H1 (cell line): ENCODE data around the gene MCF2L2. TPM values are rescaled to one million over a fixed set of nuclear protein-coding genes. Genes with fewer than 3 reads are reported as not detected.

ENCODE experiments used
- CTCF ChIA-PET: fragments of 300-600 bp; sonication (Branson Sonifier 250); formaldehyde crosslinking; loops from one replicate; lab custom pipeline; 2021; ENCODE audit not compliant: partially characterized antibody; lab: Charles Lee
- POLR2A ChIA-PET: fragments of 300-600 bp; sonication (Branson Sonifier 250); formaldehyde crosslinking; loops from one replicate; lab custom pipeline; 2021; ENCODE audit warnings: inconsistent platforms; ENCODE audit not compliant: partially characterized antibody; lab: Charles Lee
- DNase-seq, 2 experiments: peaks; one replicate each; pipeline versions ENCODE4 v3.0.0 to v3.0.0-alpha.2; 2010 to 2022; ENCODE audit warnings: low spot score in 2 of 2, low read depth in 1 of 2, mixed read lengths in 1 of 2
- FAIRE-seq: peaks from 2 replicates; lab custom pipeline; 2011; peaks lifted over from hg19 to GRCh38; lab: Jason Lieb, UNC
- H2AFZ ChIP-seq: 2 replicates; pipeline ENCODE4 v1.8.1; 2012; ENCODE audit warnings: low read length, inconsistent platforms
- H2AK5ac ChIP-seq: 2 replicates; pipeline ENCODE4 v1.6.1; 2013; ENCODE audit warnings: low read depth, low read length
- H2BK120ac ChIP-seq: replicated peaks from 2 replicates; pipeline ENCODE3; 2013; ENCODE audit warnings: low read depth, low read length, inconsistent platforms
- H2BK12ac ChIP-seq: 2 replicates; pipeline ENCODE4 v1.6.1; 2013; ENCODE audit warnings: low read depth, low read length
- H2BK15ac ChIP-seq: 2 replicates; pipeline ENCODE4 v1.6.1; 2013; ENCODE audit warnings: low read length
- H2BK20ac ChIP-seq: 2 replicates; pipeline ENCODE4 v1.6.1; 2013; ENCODE audit warnings: low read length
- H2BK5ac ChIP-seq: 2 replicates; pipeline ENCODE4 v1.6.1; 2013; ENCODE audit warnings: low read depth, low read length
- H3K14ac ChIP-seq: 2 replicates; pipeline ENCODE4 v1.6.1; 2013; ENCODE audit warnings: inconsistent platforms; ENCODE audit not compliant: insufficient read length
- H3K18ac ChIP-seq: 2 replicates; pipeline ENCODE4 v1.6.1; 2013; ENCODE audit warnings: low read length; ENCODE audit errors: extremely low read depth
- H3K23ac ChIP-seq: 2 replicates; pipeline ENCODE4 v1.6.1; 2013; ENCODE audit warnings: inconsistent platforms; ENCODE audit not compliant: insufficient read length
- H3K23me2 ChIP-seq: 2 replicates; pipeline ENCODE4 v1.6.1; 2013; ENCODE audit warnings: low read depth, low read length
- H3K27ac ChIP-seq: 2 replicates; pipeline ENCODE4 v1.6.1; 2011; ENCODE audit warnings: low read depth, low read length, inconsistent platforms
- H3K27me3 ChIP-seq, 4 experiments: replicated peaks in 1 of 4; 1 replicate in 1 of 4; 2 replicates in 3 of 4; pipeline versions ENCODE4 v1.6.1 to v1.8.1; 2011 to 2013; ENCODE audit warnings: low read length in 3 of 4, mild to moderate bottlenecking in 3 of 4, inconsistent platforms in 2 of 4, mixed read lengths in 2 of 4, moderate library complexity in 1 of 4; ENCODE audit not compliant: control insufficient read depth in 3 of 4, insufficient read depth in 3 of 4; ENCODE audit errors: extremely low read depth in 1 of 4
- H3K36me3 ChIP-seq, 4 experiments: 2 replicates each; pipeline versions ENCODE4 v1.6.1 to v1.8.1; 2011 to 2013; ENCODE audit warnings: mild to moderate bottlenecking in 4 of 4, low read length in 3 of 4, moderate library complexity in 2 of 4, control low read depth in 1 of 4, inconsistent platforms in 1 of 4; ENCODE audit not compliant: insufficient read depth in 4 of 4, control insufficient read depth in 2 of 4
- H3K4ac ChIP-seq: replicated peaks from 2 replicates; pipeline ENCODE3; 2013; ENCODE audit warnings: low read length, low read depth, mixed read lengths, inconsistent platforms; ENCODE audit not compliant: insufficient read length
- H3K4me1 ChIP-seq, 4 experiments: replicated peaks in 1 of 4; 1 replicate in 1 of 4; 2 replicates in 3 of 4; pipeline versions ENCODE4 v1.6.1 to v1.8.1; 2011 to 2013; ENCODE audit warnings: low read length in 3 of 4, inconsistent platforms in 2 of 4, mixed read lengths in 1 of 4; ENCODE audit not compliant: insufficient read depth in 4 of 4, control insufficient read depth in 3 of 4
- H3K4me2 ChIP-seq, 2 experiments: 2 replicates each; pipeline versions ENCODE4 v1.6.1 to v1.8.1; 2011 to 2013; ENCODE audit warnings: low read depth in 2 of 2, low read length in 2 of 2, control low read depth in 1 of 2, inconsistent platforms in 1 of 2, mild to moderate bottlenecking in 1 of 2; ENCODE audit not compliant: insufficient read depth in 1 of 2
- H3K4me3 ChIP-seq, 4 experiments: fragments of 200-600, 300-600 bp in 1 of 4; sonication (generic), shearing (Covaris generic), sonication (Bioruptor Twin) in 1 of 4; 2 replicates each; pipeline versions ENCODE4 v1.5.1 to v1.8.1; 2011 to 2016; ENCODE audit warnings: low read length in 4 of 4, low read depth in 3 of 4, control low read depth in 2 of 4, inconsistent platforms in 2 of 4, mild to moderate bottlenecking in 2 of 4, mixed read lengths in 1 of 4, moderate library complexity in 1 of 4; ENCODE audit not compliant: insufficient read depth in 2 of 4; ENCODE audit errors: extremely low read depth in 1 of 4
- H3K56ac ChIP-seq: replicated peaks from 2 replicates; pipeline ENCODE3; 2013; ENCODE audit warnings: low read depth, mild to moderate bottlenecking, mixed read lengths, low read length, inconsistent platforms; ENCODE audit not compliant: insufficient read length
- H3K79me1 ChIP-seq: 2 replicates; pipeline ENCODE4 v1.6.1; 2013; ENCODE audit warnings: low read depth, low read length, control low read depth
- H3K79me2 ChIP-seq, 2 experiments: 2 replicates each; pipeline versions ENCODE4 v1.6.1 to v1.8.1; 2012 to 2013; ENCODE audit warnings: low read length in 2 of 2, mild to moderate bottlenecking in 2 of 2, inconsistent platforms in 1 of 2; ENCODE audit not compliant: insufficient read depth in 2 of 2, control insufficient read depth in 1 of 2
- H3K9ac ChIP-seq, 4 experiments: replicated peaks in 1 of 4; 1 replicate in 1 of 4; 2 replicates in 3 of 4; pipeline versions ENCODE4 v1.6.1 to v1.8.1; 2011 to 2013; ENCODE audit warnings: low read depth in 3 of 4, low read length in 3 of 4, control low read depth in 2 of 4, mild to moderate bottlenecking in 2 of 4, moderate library complexity in 2 of 4, inconsistent platforms in 1 of 4; ENCODE audit errors: extremely low read depth in 1 of 4
- H3K9me3 ChIP-seq, 2 experiments: 2 replicates each; pipeline versions ENCODE4 v1.6.1 to v1.8.1; 2012 to 2013; ENCODE audit warnings: mild to moderate bottlenecking in 2 of 2, moderate library complexity in 2 of 2, control low read depth in 1 of 2, inconsistent platforms in 1 of 2, low read depth in 1 of 2, low read length in 1 of 2, mixed read lengths in 1 of 2; ENCODE audit not compliant: insufficient read depth in 2 of 2
- H4K20me1 ChIP-seq, 2 experiments: replicated peaks in 1 of 2; 2 replicates each; pipeline versions ENCODE3 to v1.8.1; 2011 to 2013; ENCODE audit warnings: inconsistent platforms in 2 of 2, low read length in 2 of 2, mild to moderate bottlenecking in 1 of 2; ENCODE audit not compliant: insufficient read depth in 2 of 2, control insufficient read depth in 1 of 2
- H4K5ac ChIP-seq: 2 replicates; pipeline ENCODE4 v1.6.1; 2013; ENCODE audit warnings: low read length, low read depth, mixed read lengths, inconsistent platforms; ENCODE audit not compliant: insufficient read length
- H4K8ac ChIP-seq: 2 replicates; pipeline ENCODE4 v1.8.0; 2013; ENCODE audit warnings: mild to moderate bottlenecking, moderate library complexity, low read length, inconsistent platforms; ENCODE audit not compliant: insufficient read depth; ENCODE audit errors: extremely low read depth
- H4K91ac ChIP-seq: replicated peaks from 2 replicates; pipeline ENCODE3; 2013; ENCODE audit warnings: low read length, mixed read lengths, inconsistent platforms; ENCODE audit not compliant: insufficient read length
- CEBPB ChIP-seq: IDR thresholded peaks from 2 replicates; pipeline ENCODE4 v1.6.1; 2012; ENCODE audit warnings: low read depth, low read length
- POLR2AphosphoS5 ChIP-seq: IDR thresholded peaks from 2 replicates; pipeline ENCODE4 v1.6.1; 2011; ENCODE audit warnings: low read depth, low read length
- POU5F1 ChIP-seq: IDR thresholded peaks from 2 replicates; pipeline ENCODE4 v1.6.1; 2011; ENCODE audit warnings: low read depth, mild to moderate bottlenecking, low read length, moderate library complexity
- SRF ChIP-seq: IDR thresholded peaks from 2 replicates; pipeline ENCODE4 v1.6.1; 2011; ENCODE audit warnings: mild to moderate bottlenecking, low read depth, low read length, moderate library complexity
- TCF12 ChIP-seq: IDR thresholded peaks from 2 replicates; pipeline ENCODE4 v1.6.1; 2011; ENCODE audit warnings: low read depth, mild to moderate bottlenecking, low read length
- WGBS, 2 experiments: shearing (Covaris generic) in 1 of 2; methylation state at CpG; one replicate each; pipeline versions ENCODE4 v1.1.6 to v1.1.7; 2013 to 2015; ENCODE audit warnings: low lambda C conversion rate in 2 of 2, mixed read lengths in 2 of 2, inconsistent platforms in 1 of 2, low coverage in 1 of 2, missing lambda C conversion rate in 1 of 2; ENCODE audit not compliant: insufficient replicate concordance in 2 of 2, insufficient coverage in 1 of 2, insufficient read length in 1 of 2; ENCODE audit errors: extremely low coverage in 1 of 2, missing lambda C conversion rate in 1 of 2; 5-methylcytosine and 5-hydroxymethylcytosine counted together
- polyA plus RNA-seq, 7 experiments: library from polyadenylated mRNA; depleted of rRNA in 3 of 7; stranded (reverse) in 5 of 7; unstranded in 2 of 7; fragments of >200 nt in 5 of 7; fragments of 200-250 nt in 2 of 7; gene quantifications; 1 replicate in 5 of 7; 2 replicates in 1 of 7; 4 replicates in 1 of 7; pipeline versions ENCODE4 v1.2.1 to v1.2.3, GENCODE V29; 2011 to 2013; ENCODE audit warnings: missing spikeins in 2 of 7, mixed read lengths in 2 of 7
- total RNA-seq: library from RNA; stranded (reverse); fragmentation: NEBNext Ultra II Directional; extraction: Animal tissue kit (Norgen Biotek cat#: 25700); gene quantifications from 2 replicates; pipeline ENCODE4 v1.2.1, GENCODE V29; 2021

The MCF2L2 gene
- total and polyA plus RNA-seq, 2 of the 8 experiments (the other 6 are each of a cell fraction or from before 2014, with no cell fraction given): 4.1 to 13.7 TPM

- no peak overlapping the region for H2BK15ac ChIP-seq
- H4K8ac ChIP-seq: no peak overlapping the region
- no peak overlapping the region for H4K91ac ChIP-seq
- no peaks in the 10 kb centered on the region for H3K23me2 ChIP-seq
- no peak overlapping the region for H2BK5ac ChIP-seq
- H3K9me3 ChIP-seq: no peaks in the 10 kb centered on the region
- FAIRE-seq: no peak
- H2BK12ac ChIP-seq: no peak overlapping the region
- H3K18ac ChIP-seq: no peak overlapping the region
- no peak overlapping the region for H3K27ac ChIP-seq
- peak overlapping the region; percentile 13; the same call in 1 of the 2 replicates for H2AFZ ChIP-seq
- H3K4me3 ChIP-seq: no peak overlapping the region
- no peak overlapping the region for H3K56ac ChIP-seq
- no peak overlapping the region for H3K9ac ChIP-seq
- no peak overlapping the region for H3K4ac ChIP-seq
- no peak overlapping the region for H3K14ac ChIP-seq
- CTCF ChIA-PET: interaction anchor here (0.9 kb wide), 1 partner anchor 75 kb away, joined by 3 read pairs; no protein-coding TSS in a partner anchor
- no peak overlapping the region for H4K5ac ChIP-seq
- no peaks in the 10 kb centered on the region for H4K20me1 ChIP-seq
- POLR2A ChIA-PET: no interaction called here
- no peak overlapping the region for H2AK5ac ChIP-seq
- no peak for DNase-seq
- no peak overlapping the region for H2BK20ac ChIP-seq
- H3K79me1 ChIP-seq: no peaks in the 10 kb centered on the region
- no peak overlapping the region for H3K4me2 ChIP-seq
- no peaks in the 10 kb centered on the region for H3K27me3 ChIP-seq
- WGBS, 2 experiments: 91% methylated on average over 5 of the region's 5 CpGs; no CpG with 5 or more reads in 1 of the 2 experiments
- TF ChIP-seq SRF (no peak), CEBPB (no peak), TCF12 (no peak), POU5F1 (no peak), POLR2AphosphoS5 (no peak)
- H3K79me2 ChIP-seq: no peaks in the 10 kb centered on the region
- H3K23ac ChIP-seq: no peak overlapping the region
- no peaks in the 10 kb centered on the region for H3K36me3 ChIP-seq
- H3K4me1 ChIP-seq: no peaks in the 10 kb centered on the region
- H2BK120ac ChIP-seq: no peak overlapping the region
Measured at GRCh38 chr3:183172051-183172639, 256.3 kb downstream of the MCF2L2 start.
